Ovary (tissue), 10 donors: ENCODE data around the gene VIPR1. TPM values are rescaled to one million over a fixed set of nuclear protein-coding genes. Genes with fewer than 3 reads are reported as not detected.

ENCODE experiments used
- DNase-seq, 5 donors: peaks; one replicate each; pipeline ENCODE4 v3.0.0-alpha.2; 2019 to 2020
- H3K27ac ChIP-seq, 2 donors: fragments of 200-600 bp; one replicate each; pipeline versions ENCODE4 v1.5.1 to v1.8.0; 2019 to 2022
- H3K27me3 ChIP-seq: fragments of 200-600 bp; one replicate; pipeline ENCODE4 v1.8.0; 2022
- H3K36me3 ChIP-seq: fragments of 200-600 bp; sonication (generic); one replicate; pipeline ENCODE4 v1.5.1; 2019
- H3K4me1 ChIP-seq: one replicate; pipeline ENCODE4 v1.8.1; 2013; ENCODE audit warnings: mild to moderate bottlenecking, moderate library complexity; ENCODE audit not compliant: insufficient read depth
- H3K4me3 ChIP-seq: fragments of 200-600 bp; sonication (generic); one replicate; pipeline ENCODE4 v1.5.1; 2017
- H3K9me3 ChIP-seq, 2 donors: fragments of 200-600 bp in 1 of 2; sonication (generic) in 1 of 2; one replicate each; pipeline versions ENCODE4 v1.5.1 to v1.8.1; 2013 to 2019; ENCODE audit warnings: mild to moderate bottlenecking in 1 of 2, moderate library complexity in 1 of 2
- CTCF ChIP-seq, 3 donors: fragments of 450-650 bp in 2 of 3; fragments of 200-600 bp in 1 of 3; IDR thresholded peaks; one replicate each; pipeline versions ENCODE4 v1.5.1 to v1.8.0; 2016 to 2022; ENCODE audit warnings: antibody characterized with exemption in 3 of 3, mild to moderate bottlenecking in 1 of 3
- EP300 ChIP-seq: sonication (generic); formaldehyde crosslinking; IDR thresholded peaks from one replicate; pipeline ENCODE4 v1.6.1; 2017; ENCODE audit warnings: antibody characterized with exemption
- POLR2A ChIP-seq: fragments of 450-650 bp; IDR thresholded peaks from one replicate; pipeline ENCODE4 v1.6.1; 2017; ENCODE audit warnings: antibody characterized with exemption, mild to moderate bottlenecking, moderate library complexity
- WGBS, 3 donors: extraction: QIAGEN DNeasy Blood & Tissue Kit in 1 of 3; methylation state at CpG; one replicate each; pipeline versions ENCODE4 v1.1.5 to v1.1.7; 2013 to 2017; 5-methylcytosine and 5-hydroxymethylcytosine counted together
- intact Hi-C, 4 donors: fragments of 100-400 bp; cut with DNase I; formaldehyde crosslinking; loops; one replicate each; pipeline versions ENCODE4 v1.11.0 to v1.15.1; 2022 to 2023
- long read RNA-seq, 3 donors: library from polyadenylated mRNA in 2 of 3; unstranded in 2 of 3; transcript quantifications; one replicate each; pipeline ENCODE4 v2.0.0 and lab custom pipeline, GENCODE V29; 2021 to 2026
- polyA plus RNA-seq, 2 donors: library from polyadenylated mRNA; stranded (reverse); fragments of 200-250 nt in 1 of 2; fragments of 350-450 nt in 1 of 2; fragmentation: Illumina TruSeq in 1 of 2; extraction: RNeasy Lipid Tissue Mini Kit (QIAGEN cat#74804) in 1 of 2; gene quantifications; one replicate each; pipeline ENCODE4 v1.2.3, GENCODE V29; 2013 to 2014
- total RNA-seq, 7 donors: library from RNA; depleted of rRNA in 2 of 7; stranded (reverse); fragments of >200 nt in 2 of 7; fragmentation: NEBNext Ultra II Directional in 3 of 7; extraction: Animal tissue kit (Norgen Biotek cat#: 25700) in 3 of 7; gene quantifications; one replicate each; pipeline versions ENCODE4 v1.1.0 to v1.2.4, GENCODE V29; 2016 to 2023
- donor health status: DM: no; HTN: no; CAD: no; lungs with moderate emphysema.
- donor health status: DM: no; HTN: no; CAD: no.
- donor health status: Bipolar disorder and iron deficiency.
- donor health status: DM: yes; HTN: yes; CAD: no.
- donor health status: DM: no; HTN: no; CAD: no.
- donor health status: DM: yes; HTN: yes; CAD: no.

VIPR1 gene
- total RNA-seq (1 to 10 TPM in 2 of 7 donors, under 1 TPM in 5; 0.12 to 2.0 (median 0.25) TPM), polyA plus RNA-seq (1 to 10 TPM in 1 of 2 donors, under 1 TPM in 1; 0.47 to 2.2 TPM)
- long read RNA-seq, donor 1 = 0 reads
- long read RNA-seq, donor 2 = 0 reads
- long read RNA-seq, donor 3, partial matches to known transcripts = 2 of 3 reads
- long read RNA-seq, donor 3, other reads (novel, unspliced or antisense) = 1 of 3 reads

- peak in 3 of 5 donors; percentile 36 to 61 (median 45) for DNase-seq
- Histone ChIP-seq H3K9me3 (no peaks in the 10 kb centered on the region), H3K4me1 (peaks cover 2% of the 10 kb centered on the region), H3K36me3 (no peaks in the 10 kb centered on the region), H3K27me3 (no peaks in the 10 kb centered on the region), H3K4me3 (peak within 1 kb of the TSS; percentile 29), H3K27ac (no peak within 1 kb of the TSS)
- 6 to 16% (median 11%) methylated on average over 32 to 69 of the region's 69 CpGs for WGBS, 3 donors
- TF ChIP-seq EP300 (no peak), POLR2A (no peak), CTCF (IDR thresholded peaks at IDR 0.05) (no peak)
- intact Hi-C loops = no loop called here
Measured at GRCh38 chr3:42502429-42503250, at the start of gene VIPR1. TSS of gene VIPR1 (plus strand) at chr3:42502643. CDS start at chr3:42502736, 93 bp downstream.

- Histone ChIP-seq H3K27ac (no peak overlapping the region), H3K4me3 (no peak overlapping the region), H3K27me3 (no peaks in the 10 kb centered on the region), H3K9me3 (peaks cover 0 to 2% of the 10 kb centered on the region in 2 donors), H3K36me3 (no peaks in the 10 kb centered on the region), H3K4me1 (no peaks in the 10 kb centered on the region)
- intact Hi-C loops = no loop called here
- TF ChIP-seq POLR2A (no peak), EP300 (no peak), CTCF (IDR thresholded peaks at IDR 0.05) (no peak)
- no peak for DNase-seq
Measured at GRCh38 chr3:42456211-42456610, 46.2 kb upstream of the VIPR1 start.

- no peak for TF ChIP-seq POLR2A
- no peak for TF ChIP-seq EP300
- no peak for TF ChIP-seq CTCF (IDR thresholded peaks at IDR 0.05)
- H3K36me3 ChIP-seq = no peaks in the 10 kb centered on the region
- H3K9me3 ChIP-seq = no peaks in the 10 kb centered on the region
- H3K4me3 ChIP-seq = no peak overlapping the region
- intact Hi-C loops = no loop called here
- H3K27ac ChIP-seq = no peak overlapping the region
- no peak for DNase-seq
- H3K4me1 ChIP-seq = no peaks in the 10 kb centered on the region
- H3K27me3 ChIP-seq = no peaks in the 10 kb centered on the region
Measured at GRCh38 chr3:42459151-42459550, 43.3 kb upstream of the VIPR1 start.

GRCh38 chr3:42461762-42462161 lies 40.7 kb upstream of the VIPR1 start:
- TF ChIP-seq CTCF (IDR thresholded peaks at IDR 0.05) (no peak), EP300 (no peak), POLR2A (no peak)
- Histone ChIP-seq H3K4me3 (no peak overlapping the region), H3K9me3 (no peaks in the 10 kb centered on the region), H3K4me1 (no peaks in the 10 kb centered on the region), H3K27ac (no peak overlapping the region), H3K36me3 (no peaks in the 10 kb centered on the region), H3K27me3 (no peaks in the 10 kb centered on the region)
- no peak for DNase-seq
- 82 to 83% (median 82%) methylated on average over 2 of the region's 2 CpGs for WGBS, 3 donors
- intact Hi-C loops = no loop called here
